GM23338 (cell line): ENCODE measurements around the gene FARS2. TPM values are rescaled to one million over a fixed set of nuclear protein-coding genes. Genes with fewer than 3 reads are reported as not detected.

Experiments
- ATAC-seq: fragments of 200-7000 bp; cut with Tn5 transposase; 3 replicates; pipeline ENCODE4 v1.9.1; 2020
- DNase-seq: peaks from one replicate; pipeline ENCODE4 v3.0.0-alpha.2; 2015; ENCODE audit warnings: low spot score
- H2AFZ ChIP-seq: fragments of 200-600 bp; sonication (generic); 2 replicates; pipeline ENCODE4 v1.8.0; 2016; ENCODE audit warnings: antibody characterized with exemption, mild to moderate bottlenecking, moderate library complexity
- H3F3A ChIP-seq: fragments of 200-600 bp; sonication (generic); replicated peaks from 2 replicates; pipeline ENCODE4 v1.8.0; 2017; ENCODE audit warnings: antibody characterized with exemption, mixed run types, low read depth
- H3K27ac ChIP-seq: fragments of 200-600 bp; sonication (generic); 2 replicates; pipeline ENCODE4 v1.6.1; 2016; ENCODE audit warnings: low read depth
- H3K27me3 ChIP-seq: fragments of 200-600 bp; sonication (generic); 2 replicates; pipeline ENCODE4 v1.8.0; 2016; ENCODE audit warnings: mild to moderate bottlenecking, mixed run types, moderate library complexity; ENCODE audit not compliant: insufficient read depth
- H3K36me3 ChIP-seq: fragments of 200-600 bp; sonication (generic); 2 replicates; pipeline ENCODE4 v1.8.0; 2016; ENCODE audit warnings: mild to moderate bottlenecking; ENCODE audit not compliant: insufficient read depth
- H3K4me1 ChIP-seq: fragments of 200-600 bp; sonication (generic); 2 replicates; pipeline ENCODE4 v1.8.0; 2016; ENCODE audit warnings: mild to moderate bottlenecking, moderate library complexity; ENCODE audit not compliant: insufficient read depth
- H3K4me2 ChIP-seq: fragments of 200-600 bp; sonication (generic); 2 replicates; pipeline ENCODE4 v1.7.1; 2017; ENCODE audit warnings: mixed run types
- H3K4me3 ChIP-seq: fragments of 200-600 bp; sonication (generic); 2 replicates; pipeline ENCODE4 v1.6.1; 2016; ENCODE audit warnings: mixed run types
- H3K79me2 ChIP-seq: fragments of 200-600 bp; sonication (generic); replicated peaks from 2 replicates; pipeline ENCODE4 v1.8.0; 2017; ENCODE audit warnings: mild to moderate bottlenecking; ENCODE audit not compliant: insufficient read depth
- H3K9me2 ChIP-seq: fragments of 200-600 bp; sonication (generic); 2 replicates; pipeline ENCODE4 v1.8.0; 2017; ENCODE audit not compliant: insufficient read depth
- H4K20me1 ChIP-seq: fragments of 200-600 bp; sonication (generic); replicated peaks from 2 replicates; pipeline ENCODE4 v1.8.0; 2017; ENCODE audit warnings: mild to moderate bottlenecking; ENCODE audit not compliant: insufficient read depth
- H3K27ac Mint-ChIP-seq: 2 replicates; pipeline ENCODE4 v1.8.0; 2020; ENCODE audit warnings: inconsistent platforms, mild to moderate bottlenecking, moderate library complexity, mixed read lengths
- H3K27me3 Mint-ChIP-seq: 3 replicates; pipeline ENCODE4 v1.8.0; 2022; ENCODE audit warnings: low read depth, mild to moderate bottlenecking, moderate library complexity, mixed read lengths, inconsistent platforms; ENCODE audit not compliant: insufficient read depth, poor library complexity
- H3K36me3 Mint-ChIP-seq: 3 replicates; pipeline ENCODE4 v1.8.0; 2021; ENCODE audit warnings: low read depth, mild to moderate bottlenecking, inconsistent platforms, moderate library complexity, mixed read lengths
- H3K4me1 Mint-ChIP-seq: 3 replicates; pipeline ENCODE4 v1.8.0; 2020; ENCODE audit warnings: mild to moderate bottlenecking, inconsistent platforms, mixed read lengths
- H3K4me3 Mint-ChIP-seq: 3 replicates; pipeline ENCODE4 v1.8.0; 2021; ENCODE audit warnings: moderate library complexity, mild to moderate bottlenecking, inconsistent platforms, mixed read lengths
- H3K9me3 Mint-ChIP-seq: 3 replicates; pipeline ENCODE4 v1.8.0; 2020; ENCODE audit warnings: moderate library complexity, mild to moderate bottlenecking, inconsistent platforms, mixed read lengths
- CREB1 ChIP-seq: fragments of 250-450 bp; sonication (Bioruptor Pico); IDR thresholded peaks from 2 replicates; pipeline ENCODE4 v1.5.0; 2020; ENCODE audit warnings: low read depth, mild to moderate bottlenecking, moderate library complexity
- EZH2 ChIP-seq: fragments of 200-600 bp; sonication (generic); IDR thresholded peaks from one replicate; pipeline ENCODE4 v1.8.0; 2017; ENCODE audit warnings: antibody characterized with exemption, mild to moderate bottlenecking, low read depth; ENCODE audit not compliant: unreplicated experiment
- EZH2phosphoT487 ChIP-seq: fragments of 200-600 bp; sonication (generic); IDR thresholded peaks from one replicate; pipeline ENCODE4 v1.8.1; 2018; ENCODE audit warnings: antibody characterized with exemption; ENCODE audit not compliant: unreplicated experiment
- JUNB ChIP-seq: IDR thresholded peaks from one replicate; pipeline ENCODE4 v1.6.1; 2016; ENCODE audit warnings: antibody characterized with exemption; ENCODE audit not compliant: unreplicated experiment
- NANOG ChIP-seq: IDR thresholded peaks from 2 replicates; pipeline ENCODE4 v1.6.1; 2016; ENCODE audit warnings: antibody characterized with exemption, borderline replicate concordance
- POLR2AphosphoS5 ChIP-seq: IDR thresholded peaks from 2 replicates; pipeline ENCODE4 v1.6.1; 2016; ENCODE audit warnings: antibody characterized with exemption, low read depth
- STAT1 ChIP-seq: IDR thresholded peaks from one replicate; pipeline ENCODE4 v1.6.1; 2016; ENCODE audit warnings: antibody characterized with exemption; ENCODE audit not compliant: unreplicated experiment
- ZNF114 ChIP-seq: fragments of 250-450 bp; sonication (Bioruptor Pico); IDR thresholded peaks from 2 replicates; pipeline ENCODE4 v1.5.0; 2020; ENCODE audit warnings: mild to moderate bottlenecking, moderate library complexity
- ZNF331 ChIP-seq: fragments of 250-450 bp; sonication (Bioruptor Pico); IDR thresholded peaks from 2 replicates; pipeline ENCODE4 v1.5.0; 2020; ENCODE audit warnings: low read depth, mild to moderate bottlenecking, moderate library complexity
- polyA plus RNA-seq: library from polyadenylated mRNA; unstranded; fragments of >200 nt; fragmentation: Nextera tagmentation; extraction: Ambion mirVana; gene quantifications from 2 replicates; pipeline ENCODE4 v1.2.1, GENCODE V29; 2016
- total RNA-seq: library from RNA; depleted of rRNA; stranded (reverse); fragments of >200 nt; shearing (Covaris generic); gene quantifications from 2 replicates; pipeline ENCODE4 v1.2.3, GENCODE V29; 2014
- TF ChIP-seq, protein P1 (sequence below): IDR thresholded peaks from one replicate; pipeline ENCODE4 v1.6.1; 2018; ENCODE audit warnings: antibody characterized with exemption; ENCODE audit not compliant: unreplicated experiment
- TF ChIP-seq, protein P2 (sequence below): IDR thresholded peaks from 2 replicates; pipeline ENCODE4 v1.6.1; 2016; ENCODE audit warnings: antibody characterized with exemption
- TF ChIP-seq, protein P3 (sequence below), 2 experiments: fragments of 200-600 bp in 1 of 2; sonication (generic) in 1 of 2; conservative IDR thresholded peaks; 2 replicates each; pipeline versions ENCODE4 v1.5.1 to v1.6.1; 2016 to 2017; ENCODE audit warnings: antibody characterized with exemption in 2 of 2, low read depth in 2 of 2, mild to moderate bottlenecking in 2 of 2, moderate library complexity in 1 of 2

Gene FARS2
- total and polyA plus RNA-seq, 2 experiments from 2014 or later, result 7.6 to 19.0 TPM

DNA sequence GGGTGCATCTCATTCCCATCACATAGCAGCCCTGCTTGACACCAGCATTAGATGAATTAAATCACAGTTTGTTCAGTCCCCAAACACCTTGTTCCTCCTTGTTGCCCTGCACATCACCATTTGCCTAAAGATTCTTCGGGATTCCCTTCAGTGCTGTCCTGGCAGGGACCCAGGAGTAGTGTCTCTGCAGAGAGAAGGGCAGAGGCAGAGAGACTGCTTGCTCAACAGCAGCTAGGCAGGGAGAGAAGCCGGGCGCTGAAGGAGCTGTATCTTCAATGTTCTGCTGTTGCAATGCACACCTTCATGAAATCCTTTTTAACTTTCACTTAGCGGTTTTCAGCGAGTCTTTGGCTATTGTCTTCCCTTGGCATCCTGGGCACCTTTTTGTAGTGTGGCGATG, 362.9 kb downstream of the FARS2 start:
- TF ChIP-seq STAT1 (no peak), ZNF331 (CRISPR knock-in tag) (no peak), EZH2phosphoT487 (no peak), POLR2AphosphoS5 (no peak), ZNF114 (CRISPR knock-in tag) (no peak)
- TF ChIP-seq, protein P1, sequence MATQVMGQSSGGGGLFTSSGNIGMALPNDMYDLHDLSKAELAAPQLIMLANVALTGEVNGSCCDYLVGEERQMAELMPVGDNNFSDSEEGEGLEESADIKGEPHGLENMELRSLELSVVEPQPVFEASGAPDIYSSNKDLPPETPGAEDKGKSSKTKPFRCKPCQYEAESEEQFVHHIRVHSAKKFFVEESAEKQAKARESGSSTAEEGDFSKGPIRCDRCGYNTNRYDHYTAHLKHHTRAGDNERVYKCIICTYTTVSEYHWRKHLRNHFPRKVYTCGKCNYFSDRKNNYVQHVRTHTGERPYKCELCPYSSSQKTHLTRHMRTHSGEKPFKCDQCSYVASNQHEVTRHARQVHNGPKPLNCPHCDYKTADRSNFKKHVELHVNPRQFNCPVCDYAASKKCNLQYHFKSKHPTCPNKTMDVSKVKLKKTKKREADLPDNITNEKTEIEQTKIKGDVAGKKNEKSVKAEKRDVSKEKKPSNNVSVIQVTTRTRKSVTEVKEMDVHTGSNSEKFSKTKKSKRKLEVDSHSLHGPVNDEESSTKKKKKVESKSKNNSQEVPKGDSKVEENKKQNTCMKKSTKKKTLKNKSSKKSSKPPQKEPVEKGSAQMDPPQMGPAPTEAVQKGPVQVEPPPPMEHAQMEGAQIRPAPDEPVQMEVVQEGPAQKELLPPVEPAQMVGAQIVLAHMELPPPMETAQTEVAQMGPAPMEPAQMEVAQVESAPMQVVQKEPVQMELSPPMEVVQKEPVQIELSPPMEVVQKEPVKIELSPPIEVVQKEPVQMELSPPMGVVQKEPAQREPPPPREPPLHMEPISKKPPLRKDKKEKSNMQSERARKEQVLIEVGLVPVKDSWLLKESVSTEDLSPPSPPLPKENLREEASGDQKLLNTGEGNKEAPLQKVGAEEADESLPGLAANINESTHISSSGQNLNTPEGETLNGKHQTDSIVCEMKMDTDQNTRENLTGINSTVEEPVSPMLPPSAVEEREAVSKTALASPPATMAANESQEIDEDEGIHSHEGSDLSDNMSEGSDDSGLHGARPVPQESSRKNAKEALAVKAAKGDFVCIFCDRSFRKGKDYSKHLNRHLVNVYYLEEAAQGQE, result no peak
- TF ChIP-seq, protein P2, sequence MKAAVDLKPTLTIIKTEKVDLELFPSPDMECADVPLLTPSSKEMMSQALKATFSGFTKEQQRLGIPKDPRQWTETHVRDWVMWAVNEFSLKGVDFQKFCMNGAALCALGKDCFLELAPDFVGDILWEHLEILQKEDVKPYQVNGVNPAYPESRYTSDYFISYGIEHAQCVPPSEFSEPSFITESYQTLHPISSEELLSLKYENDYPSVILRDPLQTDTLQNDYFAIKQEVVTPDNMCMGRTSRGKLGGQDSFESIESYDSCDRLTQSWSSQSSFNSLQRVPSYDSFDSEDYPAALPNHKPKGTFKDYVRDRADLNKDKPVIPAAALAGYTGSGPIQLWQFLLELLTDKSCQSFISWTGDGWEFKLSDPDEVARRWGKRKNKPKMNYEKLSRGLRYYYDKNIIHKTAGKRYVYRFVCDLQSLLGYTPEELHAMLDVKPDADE, result no peak
- no peak overlapping the region for H2AFZ ChIP-seq
- Mint-ChIP-seq H3K4me1 (peaks cover 15% of the 10 kb centered on the region), H3K4me3 (no peak overlapping the region), H3K9me3 (no peaks in the 10 kb centered on the region), H3K27ac (peak overlapping the region; percentile 3; the same call in 1 of the 2 replicates), H3K27me3 (peaks cover 5% of the 10 kb centered on the region), H3K36me3 (no peaks in the 10 kb centered on the region)
- DNase-seq (no peak), ATAC-seq (no peak)
- H3K27me3 ChIP-seq, result no peaks in the 10 kb centered on the region
- no peak overlapping the region for H3K27ac ChIP-seq
- H3K79me2 ChIP-seq, result no peaks in the 10 kb centered on the region
- H3K4me3 ChIP-seq, result no peak overlapping the region
- peaks cover 7% of the 10 kb centered on the region; the same call in 1 of the 2 replicates for H3K4me1 ChIP-seq
- no peak overlapping the region for H3K4me2 ChIP-seq
- H3K36me3 ChIP-seq, result no peaks in the 10 kb centered on the region; the same call in 1 of the 2 replicates
- H3F3A ChIP-seq, result no peaks in the 10 kb centered on the region
- no peaks in the 10 kb centered on the region for H4K20me1 ChIP-seq
- H3K9me2 ChIP-seq, result peaks cover 10% of the 10 kb centered on the region

DNA sequence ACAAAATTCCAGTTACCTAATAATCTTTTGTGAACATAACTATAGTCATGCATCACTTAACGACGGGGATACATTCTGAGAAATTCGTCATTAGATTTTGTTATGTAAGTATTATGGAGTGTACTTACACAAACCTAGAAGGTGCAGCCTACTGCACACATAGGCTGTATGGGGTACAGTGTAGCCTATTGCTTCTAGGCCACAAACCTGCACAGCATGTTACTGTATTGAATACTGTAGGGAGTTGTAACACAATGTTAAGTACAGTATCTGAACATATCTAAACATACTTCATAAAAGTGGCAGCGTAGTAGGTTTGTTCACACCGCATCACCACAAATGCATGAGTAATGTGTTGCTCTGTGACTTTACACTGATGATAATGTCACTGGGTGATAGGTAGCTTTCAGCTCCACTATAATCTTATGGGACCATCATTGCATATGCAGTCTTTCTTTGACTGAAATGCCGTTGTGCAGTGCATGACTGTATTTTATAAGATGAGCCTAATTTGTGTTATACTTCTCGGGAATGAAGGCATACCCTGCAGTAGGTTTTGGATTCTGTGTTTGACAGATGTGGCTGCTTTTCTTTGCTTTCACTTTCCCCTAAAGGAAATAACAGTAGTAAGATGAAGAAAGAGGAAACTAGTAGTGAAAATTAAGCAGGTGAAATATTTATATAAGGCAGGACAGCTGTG, 365.6 kb downstream of the FARS2 start:
- no peak for DNase-seq
- no peaks in the 10 kb centered on the region for H4K20me1 ChIP-seq
- no peaks in the 10 kb centered on the region for H3K27me3 ChIP-seq
- Mint-ChIP-seq H3K4me1 (peaks cover 15% of the 10 kb centered on the region), H3K27ac (no peak overlapping the region), H3K4me3 (no peak overlapping the region), H3K36me3 (no peaks in the 10 kb centered on the region), H3K27me3 (peaks cover 2% of the 10 kb centered on the region), H3K9me3 (no peaks in the 10 kb centered on the region)
- H3K79me2 ChIP-seq, result no peaks in the 10 kb centered on the region
- no peak overlapping the region for H3K4me2 ChIP-seq
- no peak for TF ChIP-seq EZH2phosphoT487
- no peak for TF ChIP-seq EZH2
- TF ChIP-seq STAT1, result no peak
- no peak for TF ChIP-seq POLR2AphosphoS5
- TF ChIP-seq ZNF331 (CRISPR knock-in tag), result no peak
- no peak for TF ChIP-seq NANOG
- TF ChIP-seq, protein P3, sequence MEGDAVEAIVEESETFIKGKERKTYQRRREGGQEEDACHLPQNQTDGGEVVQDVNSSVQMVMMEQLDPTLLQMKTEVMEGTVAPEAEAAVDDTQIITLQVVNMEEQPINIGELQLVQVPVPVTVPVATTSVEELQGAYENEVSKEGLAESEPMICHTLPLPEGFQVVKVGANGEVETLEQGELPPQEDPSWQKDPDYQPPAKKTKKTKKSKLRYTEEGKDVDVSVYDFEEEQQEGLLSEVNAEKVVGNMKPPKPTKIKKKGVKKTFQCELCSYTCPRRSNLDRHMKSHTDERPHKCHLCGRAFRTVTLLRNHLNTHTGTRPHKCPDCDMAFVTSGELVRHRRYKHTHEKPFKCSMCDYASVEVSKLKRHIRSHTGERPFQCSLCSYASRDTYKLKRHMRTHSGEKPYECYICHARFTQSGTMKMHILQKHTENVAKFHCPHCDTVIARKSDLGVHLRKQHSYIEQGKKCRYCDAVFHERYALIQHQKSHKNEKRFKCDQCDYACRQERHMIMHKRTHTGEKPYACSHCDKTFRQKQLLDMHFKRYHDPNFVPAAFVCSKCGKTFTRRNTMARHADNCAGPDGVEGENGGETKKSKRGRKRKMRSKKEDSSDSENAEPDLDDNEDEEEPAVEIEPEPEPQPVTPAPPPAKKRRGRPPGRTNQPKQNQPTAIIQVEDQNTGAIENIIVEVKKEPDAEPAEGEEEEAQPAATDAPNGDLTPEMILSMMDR (conservative IDR thresholded peaks at IDR 0.05; ENCODE audit: low read depth in 2 of 2), result no peak
- no peak for TF ChIP-seq JUNB
- TF ChIP-seq ZNF114 (CRISPR knock-in tag), result no peak
- no peak for TF ChIP-seq CREB1 (CRISPR knock-in tag)
- TF ChIP-seq, protein P2, result no peak
- no peaks in the 10 kb centered on the region for H3F3A ChIP-seq
- no peak overlapping the region for H3K4me3 ChIP-seq
- H3K4me1 ChIP-seq, result peaks cover 7% of the 10 kb centered on the region; the same call in 1 of the 2 replicates
- ATAC-seq, result no peak
- H3K27ac ChIP-seq, result no peak overlapping the region
- H3K36me3 ChIP-seq, result no peaks in the 10 kb centered on the region; the same call in 1 of the 2 replicates
- H2AFZ ChIP-seq, result no peak overlapping the region
- H3K9me2 ChIP-seq, result no peaks in the 10 kb centered on the region
